Measurements from ENCODE around the gene HAUS8. TPM values are rescaled to one million over a fixed set of nuclear protein-coding genes. Genes with fewer than 3 reads are reported as not detected.

The HAUS8 gene
- total RNA-seq, 1 experiment from 2014 or later = 30.8 TPM

GRCh38 chr19:17121736-17122293, 46.6 kb upstream of the HAUS8 start:
- no peak overlapping the region for H2AFZ ChIP-seq
- DNase-seq = no peak
- H3K4me2 ChIP-seq = no peak overlapping the region
- BruUV-seq (replicated peaks) = no TSS peak
- ChIA-PET CTCF (no interaction called here), POLR2A (ENCODE audit: unreplicated experiment) (no interaction called here)
- no peak for TF ChIP-seq CTCF (conservative IDR thresholded peaks at IDR 0.05)
- TF ChIP-seq EZH2 (IDR thresholded peaks at IDR 0.05; ENCODE audit: low read depth) = no peak
- no peaks in the 10 kb centered on the region for H3K27me3 ChIP-seq (ENCODE audit: insufficient read depth, low read depth)
- H3K9me2 ChIP-seq (ENCODE audit: insufficient read depth) = no peaks in the 10 kb centered on the region
- intact Hi-C loops (cut with micrococcal nuclease; ENCODE audit: unreplicated experiment) = no loop called here
- peaks cover 15% of the 10 kb centered on the region; the same call in 1 of the 2 replicates for H3K4me1 ChIP-seq (replicated peaks; ENCODE audit: insufficient read depth)
- no peak overlapping the region for H3K27ac ChIP-seq
- no peaks in the 10 kb centered on the region for H3K9me3 ChIP-seq (ENCODE audit: insufficient read depth, low read depth)
- peaks cover 19% of the 10 kb centered on the region for H4K20me1 ChIP-seq (ENCODE audit: insufficient read depth)
- H3K4me3 ChIP-seq = no peak overlapping the region
- H3K79me2 ChIP-seq (ENCODE audit: low read depth) = peaks cover 16% of the 10 kb centered on the region
- no peaks in the 10 kb centered on the region for H3K36me3 ChIP-seq (ENCODE audit: low read depth)
- H3F3A ChIP-seq (ENCODE audit: insufficient read depth, low read depth) = peaks cover 31% of the 10 kb centered on the region

DNA sequence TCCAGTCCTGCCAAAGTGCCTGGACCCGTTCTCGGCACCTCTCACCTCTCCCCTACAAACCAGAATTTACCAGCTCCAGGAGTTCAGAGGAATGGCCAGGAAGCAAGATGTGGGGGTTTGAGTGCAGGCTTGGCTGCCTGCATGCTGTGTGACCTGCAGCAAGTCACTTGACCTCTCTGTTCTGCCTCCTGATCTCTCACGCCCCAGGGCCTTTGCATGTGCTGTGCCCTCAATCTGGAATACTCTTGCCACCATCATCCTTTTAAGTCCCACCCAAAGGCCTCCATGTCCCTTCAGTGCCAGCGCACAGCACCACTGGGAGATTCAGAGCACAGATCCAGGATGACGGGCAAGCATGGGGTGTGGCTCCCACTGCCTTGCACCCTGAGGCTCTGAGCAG, 43.7 kb upstream of the HAUS8 start:
- no peaks in the 10 kb centered on the region; the same call in 1 of the 2 replicates for H3K36me3 ChIP-seq (ENCODE audit: low read depth)
- no peaks in the 10 kb centered on the region for H3K9me3 ChIP-seq (ENCODE audit: insufficient read depth, low read depth)
- no peaks in the 10 kb centered on the region for H3K9me2 ChIP-seq (ENCODE audit: insufficient read depth)
- H3K4me3 ChIP-seq = no peak overlapping the region
- intact Hi-C loops (cut with micrococcal nuclease; ENCODE audit: unreplicated experiment) = no loop called here
- no peak for DNase-seq
- H3K79me2 ChIP-seq (ENCODE audit: low read depth) = peaks cover 9% of the 10 kb centered on the region
- H4K20me1 ChIP-seq (ENCODE audit: insufficient read depth) = peaks cover 19% of the 10 kb centered on the region
- BruUV-seq (replicated peaks) = no TSS peak
- peaks cover 30% of the 10 kb centered on the region for H3F3A ChIP-seq (ENCODE audit: insufficient read depth, low read depth)
- no peak overlapping the region for H3K27ac ChIP-seq
- ChIA-PET CTCF (no interaction called here), POLR2A (ENCODE audit: unreplicated experiment) (no interaction called here)
- TF ChIP-seq CTCF (conservative IDR thresholded peaks at IDR 0.05) = no peak
- no peak for TF ChIP-seq EZH2 (IDR thresholded peaks at IDR 0.05; ENCODE audit: low read depth)
- H3K4me2 ChIP-seq = no peak overlapping the region
- no peak overlapping the region for H2AFZ ChIP-seq
- no peaks in the 10 kb centered on the region for H3K27me3 ChIP-seq (ENCODE audit: insufficient read depth, low read depth)
- H3K4me1 ChIP-seq (replicated peaks; ENCODE audit: insufficient read depth) = no peaks in the 10 kb centered on the region

GRCh38 chr19:17116996-17117702, 41.9 kb upstream of the HAUS8 start:
- Histone ChIP-seq H3K4me2 (no peak overlapping the region), H3K36me3 (ENCODE audit: low read depth) (no peaks in the 10 kb centered on the region; the same call in 1 of the 2 replicates), H3K79me2 (ENCODE audit: low read depth) (peaks cover 22% of the 10 kb centered on the region), H3K4me1 (replicated peaks; ENCODE audit: insufficient read depth) (no peaks in the 10 kb centered on the region), H3K27me3 (ENCODE audit: insufficient read depth, low read depth) (no peaks in the 10 kb centered on the region), H2AFZ (no peak overlapping the region), H3K9me2 (ENCODE audit: insufficient read depth) (no peaks in the 10 kb centered on the region), H4K20me1 (ENCODE audit: insufficient read depth) (peaks cover 22% of the 10 kb centered on the region), H3K9me3 (ENCODE audit: insufficient read depth, low read depth) (no peaks in the 10 kb centered on the region), H3K4me3 (no peak overlapping the region), H3F3A (ENCODE audit: insufficient read depth, low read depth) (peaks cover 19% of the 10 kb centered on the region), H3K27ac (no peak overlapping the region)
- no TSS peak for BruUV-seq (replicated peaks)
- DNase-seq = no peak
- intact Hi-C loops (cut with micrococcal nuclease; ENCODE audit: unreplicated experiment) = no loop called here
- ChIA-PET CTCF (no interaction called here), POLR2A (ENCODE audit: unreplicated experiment) (no interaction called here)
- TF ChIP-seq CTCF (conservative IDR thresholded peaks at IDR 0.05) (no peak), EZH2 (IDR thresholded peaks at IDR 0.05; ENCODE audit: low read depth) (no peak)
